Stimulated activated memory B cell treated with anti-CD40 and anti-IgM and Interleukin-4, amounts not matched to agents 10 μg/mL and 1 μg/mL and 100 μg/mL, for 72 hours (primary cell): Measurements from ENCODE around the gene SOCS6.
A peak's percentile ranks its signal among the peaks of the same experiment; 100 is the strongest.

Experiments used
- ATAC-seq: fragments of 150-1000 bp; cut with Tn5 transposase; 2 replicates; pipeline ENCODE4 v1.10.0; 2021
- H3K27ac Mint-ChIP-seq: one replicate; pipeline ENCODE4 v1.8.0; 2022; ENCODE audit warnings: mild to moderate bottlenecking, mixed read lengths
- H3K27me3 Mint-ChIP-seq: one replicate; pipeline ENCODE4 v1.8.0; 2022; ENCODE audit warnings: mixed read lengths
- H3K36me3 Mint-ChIP-seq: one replicate; pipeline ENCODE4 v1.8.0; 2022; ENCODE audit warnings: mixed read lengths
- H3K4me1 Mint-ChIP-seq: one replicate; pipeline ENCODE4 v1.8.0; 2022; ENCODE audit warnings: mixed read lengths
- H3K4me3 Mint-ChIP-seq: one replicate; pipeline ENCODE4 v1.8.0; 2022; ENCODE audit warnings: mild to moderate bottlenecking, moderate library complexity, mixed read lengths
- H3K9me3 Mint-ChIP-seq: one replicate; pipeline ENCODE4 v1.8.0; 2022; ENCODE audit warnings: mixed read lengths

SOCS6 gene

GRCh38 chr18:70279470-70279869 is 9.4 kb upstream of the SOCS6 start:
- ATAC-seq, result no peak

GRCh38 chr18:70280007-70280925 is 8.6 kb upstream of the SOCS6 start:
- H3K27me3 Mint-ChIP-seq, result no peaks in the 10 kb centered on the region
- H3K9me3 Mint-ChIP-seq, result peaks cover 2% of the 10 kb centered on the region
- H3K27ac Mint-ChIP-seq, result no peak overlapping the region
- no peak for ATAC-seq
- no peaks in the 10 kb centered on the region for H3K4me1 Mint-ChIP-seq
- no peak overlapping the region for H3K4me3 Mint-ChIP-seq
- no peaks in the 10 kb centered on the region for H3K36me3 Mint-ChIP-seq

More at GRCh38 chr18:70279470-70279869, 9.4 kb upstream of the SOCS6 start:
- no peaks in the 10 kb centered on the region for H3K36me3 Mint-ChIP-seq
- H3K9me3 Mint-ChIP-seq, result peaks cover 2% of the 10 kb centered on the region
- no peaks in the 10 kb centered on the region for H3K27me3 Mint-ChIP-seq
- no peak overlapping the region for H3K27ac Mint-ChIP-seq
- no peak overlapping the region for H3K4me3 Mint-ChIP-seq
- H3K4me1 Mint-ChIP-seq, result no peaks in the 10 kb centered on the region

GRCh38 chr18:70284976-70285620 is 3.7 kb upstream of the SOCS6 start:
- Mint-ChIP-seq H3K9me3 (peaks cover 2% of the 10 kb centered on the region), H3K4me3 (no peak overlapping the region), H3K27ac (no peak overlapping the region), H3K4me1 (no peaks in the 10 kb centered on the region), H3K36me3 (no peaks in the 10 kb centered on the region), H3K27me3 (peaks cover 15% of the 10 kb centered on the region)
- ATAC-seq, result no peak

- H3K9me3 Mint-ChIP-seq, result no peaks in the 10 kb centered on the region
- H3K27me3 Mint-ChIP-seq, result peaks cover 42% of the 10 kb centered on the region
- no peak for ATAC-seq
- peaks cover 8% of the 10 kb centered on the region for H3K4me1 Mint-ChIP-seq
- H3K36me3 Mint-ChIP-seq, result no peaks in the 10 kb centered on the region
- H3K4me3 Mint-ChIP-seq, result no peak overlapping the region
- no peak overlapping the region for H3K27ac Mint-ChIP-seq
Observed at GRCh38 chr18:70287731-70288130, 1.1 kb upstream of the SOCS6 start.

- Mint-ChIP-seq H3K27ac (no peak overlapping the region), H3K4me3 (peak overlapping the region; percentile 41), H3K4me1 (peaks cover 8% of the 10 kb centered on the region), H3K36me3 (no peaks in the 10 kb centered on the region), H3K9me3 (no peaks in the 10 kb centered on the region), H3K27me3 (peaks cover 48% of the 10 kb centered on the region)
- no peak for ATAC-seq
Observed at GRCh38 chr18:70288171-70288850, 534 bp upstream of the SOCS6 start.

GRCh38 chr18:70289351-70290312 is 787 bp downstream of the SOCS6 start:
- H3K9me3 Mint-ChIP-seq, result no peaks in the 10 kb centered on the region
- peak overlapping the region; percentile 67 for H3K4me3 Mint-ChIP-seq
- H3K36me3 Mint-ChIP-seq, result no peaks in the 10 kb centered on the region
- ATAC-seq, result peak; percentile 46
- peaks cover 8% of the 10 kb centered on the region for H3K4me1 Mint-ChIP-seq
- H3K27me3 Mint-ChIP-seq, result peaks cover 57% of the 10 kb centered on the region
- no peak overlapping the region for H3K27ac Mint-ChIP-seq

GRCh38 chr18:70290482-70291294 is 1.8 kb downstream of the SOCS6 start:
- Mint-ChIP-seq H3K4me1 (peaks cover 8% of the 10 kb centered on the region), H3K27ac (no peak overlapping the region), H3K27me3 (peaks cover 57% of the 10 kb centered on the region), H3K4me3 (no peak overlapping the region), H3K9me3 (no peaks in the 10 kb centered on the region), H3K36me3 (no peaks in the 10 kb centered on the region)
- ATAC-seq, result no peak

- ATAC-seq, result no peak
- no peak overlapping the region for H3K4me3 Mint-ChIP-seq
- peaks cover 57% of the 10 kb centered on the region for H3K27me3 Mint-ChIP-seq
- peaks cover 8% of the 10 kb centered on the region for H3K4me1 Mint-ChIP-seq
- no peaks in the 10 kb centered on the region for H3K9me3 Mint-ChIP-seq
- H3K36me3 Mint-ChIP-seq, result no peaks in the 10 kb centered on the region
- no peak overlapping the region for H3K27ac Mint-ChIP-seq
Observed at GRCh38 chr18:70291295-70291574, 2.4 kb downstream of the SOCS6 start.

GRCh38 chr18:70292628-70293027 is 3.8 kb downstream of the SOCS6 start:
- peaks cover 8% of the 10 kb centered on the region for H3K4me1 Mint-ChIP-seq
- no peak overlapping the region for H3K27ac Mint-ChIP-seq
- H3K36me3 Mint-ChIP-seq, result no peaks in the 10 kb centered on the region
- no peak overlapping the region for H3K4me3 Mint-ChIP-seq
- H3K27me3 Mint-ChIP-seq, result peaks cover 62% of the 10 kb centered on the region
- no peak for ATAC-seq
- no peaks in the 10 kb centered on the region for H3K9me3 Mint-ChIP-seq

- Mint-ChIP-seq H3K27me3 (peaks cover 57% of the 10 kb centered on the region), H3K27ac (no peak overlapping the region), H3K36me3 (no peaks in the 10 kb centered on the region), H3K4me1 (peaks cover 8% of the 10 kb centered on the region), H3K9me3 (no peaks in the 10 kb centered on the region), H3K4me3 (no peak overlapping the region)
- no peak for ATAC-seq
Observed at GRCh38 chr18:70293166-70293565, 4.3 kb downstream of the SOCS6 start.

GRCh38 chr18:70294471-70295191 is 5.8 kb downstream of the SOCS6 start:
- H3K9me3 Mint-ChIP-seq, result no peaks in the 10 kb centered on the region
- ATAC-seq, result no peak
- peaks cover 56% of the 10 kb centered on the region for H3K27me3 Mint-ChIP-seq
- no peak overlapping the region for H3K4me3 Mint-ChIP-seq
- H3K36me3 Mint-ChIP-seq, result no peaks in the 10 kb centered on the region
- H3K27ac Mint-ChIP-seq, result no peak overlapping the region
- peaks cover 8% of the 10 kb centered on the region for H3K4me1 Mint-ChIP-seq

GRCh38 chr18:70295192-70296188 is 6.6 kb downstream of the SOCS6 start:
- no peaks in the 10 kb centered on the region for H3K9me3 Mint-ChIP-seq
- H3K4me3 Mint-ChIP-seq, result no peak overlapping the region
- H3K4me1 Mint-ChIP-seq, result peaks cover 7% of the 10 kb centered on the region
- H3K27ac Mint-ChIP-seq, result no peak overlapping the region
- H3K27me3 Mint-ChIP-seq, result peaks cover 48% of the 10 kb centered on the region
- no peaks in the 10 kb centered on the region for H3K36me3 Mint-ChIP-seq
- no peak for ATAC-seq

GRCh38 chr18:70296289-70296688 is 7.4 kb downstream of the SOCS6 start:
- no peaks in the 10 kb centered on the region for H3K4me1 Mint-ChIP-seq
- no peaks in the 10 kb centered on the region for H3K9me3 Mint-ChIP-seq
- no peaks in the 10 kb centered on the region for H3K36me3 Mint-ChIP-seq
- H3K4me3 Mint-ChIP-seq, result no peak overlapping the region
- ATAC-seq, result no peak
- no peak overlapping the region for H3K27ac Mint-ChIP-seq
- peaks cover 40% of the 10 kb centered on the region for H3K27me3 Mint-ChIP-seq
